ENCODE measurements around the gene TOP3B.

The TOP3B gene

DNA sequence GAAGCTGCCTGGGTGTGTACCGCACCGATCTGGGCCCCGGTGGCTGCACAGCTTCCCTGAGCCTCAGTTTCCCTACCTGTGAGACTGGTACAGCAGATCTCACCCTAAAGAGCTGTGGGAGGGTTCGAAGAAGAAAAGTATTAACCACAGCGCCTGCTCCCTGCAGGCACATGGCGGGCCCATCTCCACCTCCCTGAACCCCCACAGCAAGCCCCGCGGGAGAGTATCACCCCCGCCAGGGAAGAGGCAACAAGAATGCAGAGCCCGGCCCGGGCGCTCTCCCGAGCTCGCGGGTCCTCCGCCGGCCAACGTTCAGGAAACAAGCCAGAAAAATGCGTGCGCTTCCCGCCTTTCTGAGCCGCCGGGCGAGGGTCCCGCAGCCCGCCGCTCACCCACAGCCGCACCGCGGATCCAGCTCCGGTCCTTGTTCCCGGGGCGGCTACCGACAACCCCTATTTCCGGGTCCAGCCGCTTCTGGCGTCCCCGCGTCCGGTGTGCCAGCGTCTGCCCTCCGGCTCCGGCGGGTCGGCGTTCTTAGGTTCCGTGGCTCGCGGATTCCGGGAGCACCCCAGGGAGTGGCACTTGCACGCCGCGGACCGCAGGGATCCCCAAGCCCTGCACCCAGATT is at the start of gene TOP3B:
Gene TOP3B (minus strand): TSS at position 450 of the 628 bp plus-strand sequence. CDS start 7,078 bp downstream, outside the sequence.
- H3K4me3 ChIP-seq (ENCODE audit: low read length in 2 of 2) = peak within 1 kb of the TSS; percentile 82 to 93
- H3K36me3 ChIP-seq (ENCODE audit: control insufficient read depth in 2 of 2, insufficient read depth in 2 of 2, low read length in 2 of 2) = peaks cover 5% of the 10 kb centered on the region in 2 donors
- H3K9ac ChIP-seq (ENCODE audit: low read depth in 1 of 2, low read length in 2 of 2) = peak within 1 kb of the TSS; percentile 79 to 89
- H3K9me3 ChIP-seq (ENCODE audit: control insufficient read depth in 2 of 2, low read length in 2 of 2) = no peaks in the 10 kb centered on the region
- H3K27me3 ChIP-seq (ENCODE audit: control insufficient read depth in 2 of 2, insufficient read depth in 2 of 2, low read length in 2 of 2) = no peaks in the 10 kb centered on the region
- H3K27ac ChIP-seq (ENCODE audit: low read depth in 2 of 2, low read length in 2 of 2) = peak within 1 kb of the TSS in 1 of 2 donors; percentile 54
- peaks cover 5 to 9% of the 10 kb centered on the region in 2 donors for H3K4me1 ChIP-seq (ENCODE audit: control insufficient read depth in 2 of 2, insufficient read depth in 2 of 2, low read length in 2 of 2)

DNA sequence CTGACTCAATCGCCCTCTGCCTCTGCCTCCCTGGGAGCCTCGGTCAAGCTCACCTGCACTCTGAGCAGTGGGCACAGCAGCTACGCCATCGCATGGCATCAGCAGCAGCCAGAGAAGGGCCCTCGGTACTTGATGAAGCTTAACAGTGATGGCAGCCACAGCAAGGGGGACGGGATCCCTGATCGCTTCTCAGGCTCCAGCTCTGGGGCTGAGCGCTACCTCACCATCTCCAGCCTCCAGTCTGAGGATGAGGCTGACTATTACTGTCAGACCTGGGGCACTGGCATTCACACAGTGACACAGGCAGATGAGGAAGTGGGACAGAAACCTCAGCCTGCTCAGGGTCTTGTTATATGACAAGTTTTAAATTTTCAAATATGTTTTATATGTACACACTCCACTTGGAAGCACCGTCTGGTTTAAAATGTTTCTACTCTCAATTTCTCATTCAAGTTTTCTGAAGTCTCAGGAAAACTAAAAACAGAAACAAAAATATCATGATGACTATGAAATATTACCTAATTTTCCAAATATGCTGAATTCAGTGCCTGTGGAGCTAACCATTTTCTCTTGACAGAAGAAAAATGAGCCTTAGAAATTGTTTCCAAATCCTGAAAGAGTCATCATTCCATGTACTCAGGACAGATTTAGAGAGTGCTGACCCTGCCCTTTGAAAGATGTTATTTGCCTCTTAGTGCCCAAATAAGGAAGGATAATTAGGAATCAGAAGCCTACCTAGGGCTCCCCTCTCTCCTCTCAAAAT is 48.8 kb upstream of the TOP3B start:
- Histone ChIP-seq H3K9ac (ENCODE audit: low read depth in 1 of 2, low read length in 2 of 2) (no peak overlapping the region), H3K27ac (ENCODE audit: low read depth in 2 of 2, low read length in 2 of 2) (no peak overlapping the region)

DNA sequence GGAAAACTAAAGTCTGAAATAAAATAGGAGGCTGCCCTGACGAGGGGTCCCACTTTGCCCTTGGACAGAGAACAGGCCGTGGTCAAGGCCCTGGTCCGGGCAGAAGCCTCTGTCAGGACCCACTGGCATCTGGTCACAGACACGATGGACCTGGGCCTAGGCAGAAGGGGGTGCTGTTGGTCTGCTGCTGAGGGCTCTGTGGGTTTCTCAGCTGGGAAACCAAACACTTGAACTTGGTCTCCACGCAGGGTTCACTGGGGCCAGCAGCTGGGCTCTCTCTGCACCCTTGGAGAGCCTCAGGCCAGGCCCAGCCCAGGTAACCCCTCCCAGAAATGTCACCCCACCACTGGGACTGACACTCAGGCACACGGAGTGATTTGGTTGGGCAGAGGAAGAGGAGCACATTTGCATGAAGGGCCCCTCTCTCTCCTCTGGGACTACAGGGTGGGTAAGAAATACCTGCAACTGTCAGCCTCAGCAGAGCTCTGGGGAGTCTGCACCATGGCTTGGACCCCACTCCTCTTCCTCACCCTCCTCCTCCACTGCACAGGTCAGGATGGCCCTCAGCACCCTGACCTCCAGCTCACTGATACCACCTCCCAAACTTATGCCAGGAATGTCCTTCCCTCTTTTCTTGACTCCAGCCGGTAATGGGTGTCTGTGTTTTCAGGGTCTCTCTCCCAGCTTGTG is 48.1 kb upstream of the TOP3B start:
- Histone ChIP-seq H3K27ac (ENCODE audit: low read depth in 2 of 2, low read length in 2 of 2) (no peak overlapping the region), H3K36me3 (ENCODE audit: control insufficient read depth in 2 of 2, insufficient read depth in 2 of 2, low read length in 2 of 2) (no peaks in the 10 kb centered on the region), H3K27me3 (ENCODE audit: control insufficient read depth in 2 of 2, insufficient read depth in 2 of 2, low read length in 2 of 2) (peaks cover 0 to 2% of the 10 kb centered on the region in 2 donors), H3K9ac (ENCODE audit: low read depth in 1 of 2, low read length in 2 of 2) (no peak overlapping the region), H3K9me3 (ENCODE audit: control insufficient read depth in 2 of 2, low read length in 2 of 2) (no peaks in the 10 kb centered on the region), H3K4me1 (ENCODE audit: control insufficient read depth in 2 of 2, insufficient read depth in 2 of 2, low read length in 2 of 2) (no peaks in the 10 kb centered on the region), H3K4me3 (ENCODE audit: low read length in 2 of 2) (no peak overlapping the region)

More for the DNA sequence above, 48.8 kb upstream of the TOP3B start:
- Histone ChIP-seq H3K4me1 (ENCODE audit: control insufficient read depth in 2 of 2, insufficient read depth in 2 of 2, low read length in 2 of 2) (no peaks in the 10 kb centered on the region), H3K4me3 (ENCODE audit: low read length in 2 of 2) (no peak overlapping the region), H3K9me3 (ENCODE audit: control insufficient read depth in 2 of 2, low read length in 2 of 2) (no peaks in the 10 kb centered on the region), H3K36me3 (ENCODE audit: control insufficient read depth in 2 of 2, insufficient read depth in 2 of 2, low read length in 2 of 2) (no peaks in the 10 kb centered on the region), H3K27me3 (ENCODE audit: control insufficient read depth in 2 of 2, insufficient read depth in 2 of 2, low read length in 2 of 2) (peaks cover 0 to 2% of the 10 kb centered on the region in 2 donors)

DNA sequence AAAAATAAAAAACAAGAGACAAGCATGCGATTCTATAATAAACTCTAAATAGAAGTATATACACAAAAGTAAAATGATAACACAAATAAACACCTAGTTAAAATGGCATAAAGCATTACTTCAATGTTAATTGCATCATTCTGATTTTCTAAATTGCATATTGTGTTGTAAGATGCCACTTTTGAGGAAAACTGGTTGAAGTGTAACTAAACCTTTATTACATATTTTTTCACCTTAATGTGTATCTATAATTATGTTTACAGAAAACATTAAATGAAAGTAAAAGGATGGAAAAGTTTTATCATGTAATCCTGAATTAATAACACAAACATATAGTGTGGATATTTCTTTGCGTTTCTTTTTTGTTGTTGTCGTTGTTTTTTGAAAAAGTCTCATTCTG is 45.4 kb upstream of the TOP3B start:
- Histone ChIP-seq H3K4me3 (ENCODE audit: low read length in 2 of 2) (no peak overlapping the region), H3K4me1 (ENCODE audit: control insufficient read depth in 2 of 2, insufficient read depth in 2 of 2, low read length in 2 of 2) (no peaks in the 10 kb centered on the region), H3K9ac (ENCODE audit: low read depth in 1 of 2, low read length in 2 of 2) (no peak overlapping the region), H3K9me3 (ENCODE audit: control insufficient read depth in 2 of 2, low read length in 2 of 2) (no peaks in the 10 kb centered on the region), H3K36me3 (ENCODE audit: control insufficient read depth in 2 of 2, insufficient read depth in 2 of 2, low read length in 2 of 2) (no peaks in the 10 kb centered on the region), H3K27ac (ENCODE audit: low read depth in 2 of 2, low read length in 2 of 2) (no peak overlapping the region), H3K27me3 (ENCODE audit: control insufficient read depth in 2 of 2, insufficient read depth in 2 of 2, low read length in 2 of 2) (peaks cover 0 to 2% of the 10 kb centered on the region in 2 donors)

- Histone ChIP-seq H3K27me3 (ENCODE audit: control insufficient read depth in 2 of 2, insufficient read depth in 2 of 2, low read length in 2 of 2) (no peaks in the 10 kb centered on the region), H3K27ac (ENCODE audit: low read depth in 2 of 2, low read length in 2 of 2) (no peak overlapping the region), H3K4me3 (ENCODE audit: low read length in 2 of 2) (no peak overlapping the region), H3K9ac (ENCODE audit: low read depth in 1 of 2, low read length in 2 of 2) (no peak overlapping the region), H3K36me3 (ENCODE audit: control insufficient read depth in 2 of 2, insufficient read depth in 2 of 2, low read length in 2 of 2) (no peaks in the 10 kb centered on the region), H3K9me3 (ENCODE audit: control insufficient read depth in 2 of 2, low read length in 2 of 2) (no peaks in the 10 kb centered on the region), H3K4me1 (ENCODE audit: control insufficient read depth in 2 of 2, insufficient read depth in 2 of 2, low read length in 2 of 2) (no peaks in the 10 kb centered on the region)
Observed at GRCh38 chr22:22026157-22026831, 43.7 kb upstream of the TOP3B start.

- Histone ChIP-seq H3K4me3 (ENCODE audit: low read length in 2 of 2) (no peak overlapping the region), H3K9ac (ENCODE audit: low read depth in 1 of 2, low read length in 2 of 2) (no peak overlapping the region), H3K9me3 (ENCODE audit: control insufficient read depth in 2 of 2, low read length in 2 of 2) (no peaks in the 10 kb centered on the region), H3K36me3 (ENCODE audit: control insufficient read depth in 2 of 2, insufficient read depth in 2 of 2, low read length in 2 of 2) (no peaks in the 10 kb centered on the region), H3K27me3 (ENCODE audit: control insufficient read depth in 2 of 2, insufficient read depth in 2 of 2, low read length in 2 of 2) (no peaks in the 10 kb centered on the region), H3K4me1 (ENCODE audit: control insufficient read depth in 2 of 2, insufficient read depth in 2 of 2, low read length in 2 of 2) (no peaks in the 10 kb centered on the region), H3K27ac (ENCODE audit: low read depth in 2 of 2, low read length in 2 of 2) (no peak overlapping the region)
Observed at GRCh38 chr22:22025320-22026156, 43.0 kb upstream of the TOP3B start.

- no peaks in the 10 kb centered on the region for H3K36me3 ChIP-seq (ENCODE audit: control insufficient read depth in 2 of 2, insufficient read depth in 2 of 2, low read length in 2 of 2)
- H3K9me3 ChIP-seq (ENCODE audit: control insufficient read depth in 2 of 2, low read length in 2 of 2) = no peaks in the 10 kb centered on the region
- H3K4me1 ChIP-seq (ENCODE audit: control insufficient read depth in 2 of 2, insufficient read depth in 2 of 2, low read length in 2 of 2) = no peaks in the 10 kb centered on the region
- no peak overlapping the region for H3K4me3 ChIP-seq (ENCODE audit: low read length in 2 of 2)
- H3K9ac ChIP-seq (ENCODE audit: low read depth in 1 of 2, low read length in 2 of 2) = no peak overlapping the region
- no peaks in the 10 kb centered on the region for H3K27me3 ChIP-seq (ENCODE audit: control insufficient read depth in 2 of 2, insufficient read depth in 2 of 2, low read length in 2 of 2)
- no peak overlapping the region for H3K27ac ChIP-seq (ENCODE audit: low read depth in 2 of 2, low read length in 2 of 2)
Observed at GRCh38 chr22:22024440-22024839, 41.9 kb upstream of the TOP3B start.

DNA sequence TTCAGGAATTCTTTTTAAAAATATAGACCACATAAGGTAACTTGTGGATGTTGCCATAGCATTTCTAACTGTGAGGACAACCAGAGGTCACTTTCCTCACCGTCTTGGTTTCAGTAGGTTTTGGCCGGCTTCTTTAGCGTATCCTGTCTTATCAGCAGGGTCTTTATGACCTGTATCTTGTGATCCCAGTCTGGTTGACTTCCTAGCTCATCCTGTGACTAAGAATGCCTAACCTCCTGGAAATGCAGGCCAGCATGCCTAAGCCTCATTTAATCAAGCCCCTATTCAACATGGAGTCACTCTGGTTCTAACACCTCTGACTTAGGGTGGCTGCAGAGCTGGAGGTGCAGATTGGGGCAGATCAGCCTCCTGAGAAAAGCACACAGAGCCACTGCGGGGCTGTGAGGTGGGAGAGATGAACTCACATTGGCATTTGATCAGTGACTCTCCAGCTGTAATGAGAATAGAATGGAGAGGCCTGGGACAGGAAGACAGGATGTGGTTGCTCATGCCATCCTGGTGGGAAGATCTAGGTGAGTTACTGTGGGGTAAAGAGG is 41.1 kb upstream of the TOP3B start:
- no peak overlapping the region for H3K4me3 ChIP-seq (ENCODE audit: low read length in 2 of 2)
- no peak overlapping the region for H3K27ac ChIP-seq (ENCODE audit: low read depth in 2 of 2, low read length in 2 of 2)
- H3K27me3 ChIP-seq (ENCODE audit: control insufficient read depth in 2 of 2, insufficient read depth in 2 of 2, low read length in 2 of 2) = no peaks in the 10 kb centered on the region
- no peaks in the 10 kb centered on the region for H3K4me1 ChIP-seq (ENCODE audit: control insufficient read depth in 2 of 2, insufficient read depth in 2 of 2, low read length in 2 of 2)
- H3K9ac ChIP-seq (ENCODE audit: low read depth in 1 of 2, low read length in 2 of 2) = no peak overlapping the region
- H3K36me3 ChIP-seq (ENCODE audit: control insufficient read depth in 2 of 2, insufficient read depth in 2 of 2, low read length in 2 of 2) = no peaks in the 10 kb centered on the region
- H3K9me3 ChIP-seq (ENCODE audit: control insufficient read depth in 2 of 2, low read length in 2 of 2) = no peaks in the 10 kb centered on the region

DNA sequence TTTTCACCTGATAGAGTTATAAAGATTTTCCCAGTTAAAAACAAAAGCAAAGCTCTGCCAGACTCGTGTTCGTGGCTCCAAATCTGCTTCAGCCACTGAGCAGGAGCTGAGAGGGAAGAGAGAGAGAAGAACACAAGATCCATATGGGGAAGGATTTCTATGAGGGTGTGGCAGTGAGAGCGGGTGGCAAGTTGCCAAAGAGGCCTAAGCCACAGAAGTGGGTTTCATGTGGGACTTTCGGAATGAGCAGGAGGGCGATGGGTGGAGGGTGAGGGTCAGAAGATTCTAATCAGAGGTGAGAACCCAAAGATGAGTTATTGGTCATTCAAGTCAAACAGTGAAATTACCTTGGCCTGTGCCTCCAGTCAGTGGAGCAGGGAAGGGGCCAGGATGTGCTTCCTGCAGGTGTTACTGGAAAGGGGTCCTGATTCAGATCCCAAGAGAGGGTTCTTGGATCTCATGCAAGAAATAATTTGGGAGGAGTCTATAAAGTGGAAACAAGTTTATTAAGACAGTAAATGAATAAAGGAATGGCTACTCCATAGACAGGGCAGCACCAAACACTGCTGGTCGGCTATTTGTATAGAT is 40.5 kb upstream of the TOP3B start:
- no peak overlapping the region for H3K27ac ChIP-seq (ENCODE audit: low read depth in 2 of 2, low read length in 2 of 2)
- H3K4me1 ChIP-seq (ENCODE audit: control insufficient read depth in 2 of 2, insufficient read depth in 2 of 2, low read length in 2 of 2) = no peaks in the 10 kb centered on the region
- H3K27me3 ChIP-seq (ENCODE audit: control insufficient read depth in 2 of 2, insufficient read depth in 2 of 2, low read length in 2 of 2) = no peaks in the 10 kb centered on the region
- no peak overlapping the region for H3K4me3 ChIP-seq (ENCODE audit: low read length in 2 of 2)
- no peaks in the 10 kb centered on the region for H3K9me3 ChIP-seq (ENCODE audit: control insufficient read depth in 2 of 2, low read length in 2 of 2)
- no peak overlapping the region for H3K9ac ChIP-seq (ENCODE audit: low read depth in 1 of 2, low read length in 2 of 2)
- H3K36me3 ChIP-seq (ENCODE audit: control insufficient read depth in 2 of 2, insufficient read depth in 2 of 2, low read length in 2 of 2) = no peaks in the 10 kb centered on the region
